GM19324 (cell line): ENCODE data around the gene MTMR3.
"Not testable (repeated sequence)": the region's sequence is repeated elsewhere in the genome, so short reads cannot be mapped to it uniquely, and the experiment has no call there.

ENCODE experiments used
- ATAC-seq: cut with Tn5 transposase; IDR thresholded peaks from one replicate; pipeline ENCODE4 v1.9.1; 2021; ENCODE audit warnings: mild to moderate bottlenecking, moderate library complexity; ENCODE audit not compliant: unreplicated experiment, low FRiP score

The MTMR3 gene

GRCh38 chr22:30044881-30045493 is 162.0 kb downstream of the MTMR3 start:
- no peak for ATAC-seq

DNA sequence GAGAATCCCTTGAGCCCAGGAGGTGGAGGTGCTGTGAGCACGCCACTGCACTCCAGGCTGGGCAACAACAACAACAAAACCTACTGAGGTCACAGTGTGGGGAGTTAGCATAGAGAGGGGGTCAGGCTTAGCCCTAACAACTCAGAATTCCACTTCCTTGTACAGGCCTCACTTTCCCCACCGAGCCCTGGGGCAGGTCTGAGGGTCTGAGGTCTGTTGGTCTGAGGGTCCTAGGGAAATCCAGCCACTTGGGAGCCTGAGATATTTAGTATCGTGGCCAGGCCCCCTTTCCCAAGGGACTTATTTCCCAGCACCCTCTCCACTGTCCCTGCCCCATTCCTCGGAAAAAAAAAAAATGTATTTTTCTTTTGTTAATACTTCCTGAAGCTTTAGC is 162.5 kb downstream of the MTMR3 start:
- no peak for ATAC-seq

DNA sequence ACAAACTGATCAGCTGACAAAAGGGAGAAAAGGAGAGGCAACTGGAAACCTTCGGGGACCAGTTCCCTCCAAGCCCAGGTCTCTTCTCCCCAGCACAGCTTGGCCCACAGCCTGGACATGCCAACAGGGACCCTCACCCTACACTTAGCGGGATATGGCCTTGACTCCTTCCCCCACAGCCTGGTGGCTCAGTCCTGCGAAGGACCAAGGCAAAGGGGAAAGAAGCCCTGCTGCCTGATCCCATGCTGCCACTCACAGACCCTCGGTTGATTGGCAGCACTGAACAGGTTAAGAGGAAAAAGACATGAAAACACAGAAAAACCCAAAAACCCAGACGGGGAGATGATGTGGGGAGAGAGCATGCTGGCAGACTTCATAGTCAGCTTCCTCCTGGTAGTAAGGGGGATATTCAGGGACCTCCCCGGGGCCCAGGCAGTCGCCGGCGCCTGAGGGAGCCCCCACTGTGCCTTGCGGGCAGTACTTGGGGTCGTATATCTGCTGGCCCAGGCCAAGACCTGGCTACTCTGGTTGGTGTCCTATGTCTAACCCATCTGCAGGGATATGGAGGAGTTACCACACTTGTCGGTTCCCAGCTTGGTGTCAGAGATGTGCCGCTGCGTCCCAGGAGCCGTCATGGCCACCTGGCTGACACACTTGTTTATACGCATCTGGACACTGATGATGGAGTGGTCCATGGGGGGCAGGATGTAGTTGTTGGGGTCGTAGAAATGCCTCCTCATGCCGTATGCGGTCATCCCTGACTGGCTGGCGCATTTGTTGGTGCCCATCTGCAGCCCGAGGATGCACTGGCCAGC is 163.1 kb downstream of the MTMR3 start:
- ATAC-seq: no peak

DNA sequence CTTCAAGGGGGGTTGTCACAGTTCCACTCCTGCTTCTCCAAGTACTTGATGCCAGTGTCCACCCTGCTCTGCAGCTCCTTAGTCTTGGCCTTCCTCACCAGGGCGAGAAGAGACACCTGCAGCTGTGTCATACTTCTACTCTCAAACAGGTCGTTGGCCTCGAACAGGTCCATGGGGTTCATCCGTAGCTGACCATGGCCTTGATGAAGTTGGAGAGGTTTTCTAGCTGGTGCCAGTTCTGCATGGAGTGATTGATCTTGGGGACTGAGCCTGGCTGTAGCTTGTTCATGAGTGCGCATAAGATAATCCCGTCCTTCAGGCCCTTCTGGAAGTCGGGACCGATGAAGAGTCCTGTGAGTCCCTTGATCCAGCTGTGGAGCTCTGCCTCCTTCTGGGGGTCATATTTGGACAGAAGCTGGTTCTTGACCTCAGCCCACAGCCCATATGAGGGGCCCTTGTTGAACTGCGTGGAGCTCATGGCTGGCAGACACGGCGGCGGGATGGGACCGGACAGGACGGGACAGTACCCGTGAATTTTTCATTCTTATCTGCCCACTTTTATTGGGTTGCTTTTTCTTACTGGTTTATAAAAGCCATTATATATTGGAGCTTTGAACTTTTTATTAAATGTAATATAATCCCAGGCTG is 163.9 kb downstream of the MTMR3 start:
- no peak for ATAC-seq

DNA sequence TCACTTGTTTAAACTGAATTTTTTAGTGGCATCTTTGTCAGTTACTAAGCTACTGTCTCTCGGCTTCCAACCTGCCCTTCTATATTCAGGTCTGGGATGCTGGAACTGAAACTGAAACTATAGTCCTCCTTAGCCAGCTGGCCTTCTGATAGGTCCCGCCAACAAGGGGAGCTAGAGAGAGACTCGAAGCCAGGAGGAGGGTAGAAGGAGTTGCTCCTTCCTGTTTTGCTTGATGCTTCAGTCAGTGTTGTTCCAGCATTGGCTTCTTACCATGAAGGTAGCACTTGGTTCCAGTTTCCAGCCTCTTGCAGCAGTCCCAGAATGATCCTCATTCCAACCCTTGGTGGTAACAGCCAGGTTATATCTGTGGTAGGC is 164.4 kb downstream of the MTMR3 start:
- no peak for ATAC-seq

- ATAC-seq: no peak
Observed at GRCh38 chr22:30048681-30049080, 165.7 kb downstream of the MTMR3 start.

DNA sequence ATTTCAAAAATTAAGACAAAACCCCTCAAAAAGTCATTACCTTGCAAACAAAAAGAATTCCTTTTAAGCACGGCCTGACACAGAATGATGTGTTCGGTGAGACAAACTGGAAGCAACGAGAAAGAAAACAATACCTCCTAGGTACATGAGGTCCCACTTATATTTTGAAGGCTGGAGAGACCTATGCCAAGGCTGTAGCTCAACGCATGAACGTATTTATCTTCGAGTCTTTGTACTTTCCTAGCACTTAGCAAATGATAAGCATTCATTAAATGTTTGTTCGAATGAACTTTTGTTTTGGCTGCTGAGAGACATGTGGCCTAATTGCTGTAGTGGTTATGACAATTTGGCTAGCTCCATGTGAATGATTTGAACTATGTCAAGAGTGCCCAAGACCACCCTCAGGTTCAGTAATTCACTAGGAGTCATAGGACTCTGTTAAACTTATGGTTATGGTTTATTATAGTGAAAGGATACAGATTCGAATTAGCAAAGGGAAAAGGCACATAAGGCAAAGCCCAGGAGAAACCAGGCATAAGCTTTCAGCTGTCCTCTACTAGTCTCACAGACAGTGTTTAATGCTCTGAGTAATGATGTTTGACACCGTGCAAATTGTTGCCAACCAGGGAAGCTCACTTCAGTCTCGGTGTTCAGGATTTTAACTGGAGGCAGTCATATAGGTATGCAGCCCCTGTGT is 171.2 kb downstream of the MTMR3 start:
- no peak for ATAC-seq

DNA sequence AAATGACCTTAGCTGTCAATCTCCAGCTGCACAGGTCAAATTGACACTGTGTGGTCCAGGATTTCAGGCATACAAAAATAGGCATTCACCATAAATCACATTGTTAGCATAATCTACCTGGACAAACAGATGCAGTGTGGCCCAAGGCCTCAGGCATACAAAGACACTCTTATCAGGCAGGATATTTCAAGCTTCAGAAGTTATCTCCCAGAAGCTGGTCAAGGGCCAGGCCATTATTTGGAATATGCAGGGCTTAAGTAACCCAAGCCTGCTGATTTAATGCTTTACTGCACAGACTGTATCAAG is 171.7 kb downstream of the MTMR3 start:
- ATAC-seq: no peak

DNA sequence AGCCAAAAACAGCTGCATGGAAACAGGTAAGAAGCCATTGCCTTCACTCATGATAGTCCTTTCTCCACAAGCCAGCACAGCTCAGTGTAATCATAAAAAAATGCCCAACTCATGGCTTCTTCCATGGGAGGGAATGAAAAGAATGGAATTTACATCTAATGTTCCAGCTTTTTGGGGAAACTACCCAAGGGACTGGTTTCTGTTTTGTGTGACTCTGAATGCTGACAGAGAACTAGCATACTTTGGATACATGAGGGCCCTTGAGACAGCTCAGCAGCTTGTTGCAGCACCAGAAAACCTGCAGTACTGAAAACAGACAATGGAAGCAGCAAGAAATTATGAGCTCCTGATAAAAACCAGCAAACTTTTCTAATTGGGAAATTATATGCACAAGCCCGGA is 173.0 kb downstream of the MTMR3 start:
- ATAC-seq: no peak

DNA sequence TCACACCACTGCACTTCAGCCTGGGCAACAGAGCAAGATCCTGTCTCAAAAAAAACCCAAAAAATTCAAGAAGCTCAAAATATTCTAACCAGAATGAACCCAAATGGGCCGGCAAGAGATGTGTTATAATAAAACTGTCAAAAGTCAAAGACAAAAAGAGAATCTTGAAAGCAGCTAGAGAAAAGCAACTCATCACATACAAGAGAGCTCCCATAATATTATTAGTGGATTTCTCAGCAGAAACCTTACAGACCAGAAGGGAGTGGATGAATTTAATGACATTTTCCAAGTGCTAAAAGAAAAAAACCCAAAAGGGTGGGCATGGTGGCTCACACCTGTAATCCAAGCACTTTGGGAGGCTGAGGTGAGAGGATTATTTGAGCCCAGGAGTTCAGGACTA is 174.4 kb downstream of the MTMR3 start:
- ATAC-seq: no peak

GRCh38 chr22:30059346-30060020 is 176.5 kb downstream of the MTMR3 start:
- not testable (repeated sequence) for ATAC-seq

GRCh38 chr22:30061094-30061493 is 178.1 kb downstream of the MTMR3 start:
- ATAC-seq: not testable (repeated sequence)

GRCh38 chr22:30062259-30062658 is 179.3 kb downstream of the MTMR3 start:
- ATAC-seq: no peak

- no peak for ATAC-seq
Observed at GRCh38 chr22:30062950-30063349, 180.0 kb downstream of the MTMR3 start.

DNA sequence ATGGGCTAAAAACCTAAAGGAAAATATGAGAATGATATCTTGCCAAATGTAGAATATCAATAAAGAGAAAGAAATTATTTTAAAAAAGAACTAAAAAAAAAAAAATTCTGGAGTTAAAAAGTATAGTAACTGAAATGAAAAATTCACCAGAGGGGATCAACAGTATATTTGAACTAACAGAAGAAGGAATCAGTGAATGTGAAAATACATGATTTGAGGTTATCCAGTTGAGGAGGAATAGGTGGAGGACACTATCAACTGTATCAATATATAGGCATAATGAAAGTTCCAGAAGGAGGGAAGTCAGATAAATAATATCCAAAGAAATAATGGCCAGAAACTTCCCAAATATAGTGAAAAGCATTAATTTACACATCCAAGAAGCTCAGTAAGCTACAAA is 181.2 kb downstream of the MTMR3 start:
- no peak for ATAC-seq

DNA sequence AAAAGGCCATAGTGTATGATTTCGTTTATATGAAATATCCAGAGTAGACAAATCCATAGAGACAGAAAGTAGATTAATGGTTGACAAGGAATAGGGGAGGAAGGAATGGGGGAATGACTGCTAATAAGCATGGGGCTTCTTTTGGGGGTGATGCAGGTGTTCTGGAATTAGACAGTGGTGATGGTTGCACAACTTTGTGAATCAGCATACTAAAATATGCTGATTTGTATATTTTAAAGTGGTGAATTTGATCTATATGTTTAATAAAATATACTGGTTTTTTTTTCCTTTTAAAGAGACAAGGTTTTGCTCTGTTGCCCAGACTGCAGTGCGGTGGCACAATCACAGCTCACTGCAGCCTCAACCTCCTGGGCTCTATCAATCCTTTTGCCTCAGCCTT is 190.8 kb downstream of the MTMR3 start:
- no peak for ATAC-seq

DNA sequence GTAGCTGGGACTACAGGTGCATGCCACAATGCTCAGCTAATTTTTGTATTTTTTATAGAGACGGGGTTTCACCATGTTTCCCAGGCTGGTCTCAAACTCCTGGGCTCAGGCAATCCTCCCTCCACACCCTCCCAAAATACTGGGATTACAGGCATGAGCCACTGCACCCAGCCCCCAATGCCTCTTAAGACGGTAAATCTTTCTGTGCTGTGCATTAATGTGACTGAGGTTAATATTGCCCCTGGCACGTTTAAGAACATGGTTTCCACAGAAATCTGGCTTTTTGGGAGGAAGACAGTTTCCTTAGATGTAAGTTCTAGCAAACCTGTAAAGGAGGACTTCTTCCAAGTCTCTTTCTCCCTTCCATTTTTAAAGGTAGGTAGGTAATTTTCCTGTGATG is 191.2 kb downstream of the MTMR3 start:
- ATAC-seq: no peak

DNA sequence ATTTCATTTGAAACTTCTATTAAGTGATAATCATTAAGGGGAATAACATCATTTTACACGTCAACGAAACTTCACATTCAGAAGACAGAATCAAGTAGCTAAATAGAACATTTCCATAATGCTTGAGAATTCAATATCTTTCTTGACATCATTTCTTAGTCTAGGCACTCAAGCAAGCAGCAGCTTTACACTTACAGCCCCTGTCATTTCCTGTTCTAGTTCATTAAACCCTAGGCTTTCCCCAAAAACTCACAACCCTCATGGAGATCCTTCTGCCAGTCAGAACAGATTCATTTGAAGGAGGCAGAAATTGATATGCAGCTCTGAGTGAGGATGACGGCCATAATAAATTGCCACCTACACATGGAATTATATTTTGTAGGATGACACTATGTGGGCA is 192.0 kb downstream of the MTMR3 start:
- ATAC-seq: no peak

DNA sequence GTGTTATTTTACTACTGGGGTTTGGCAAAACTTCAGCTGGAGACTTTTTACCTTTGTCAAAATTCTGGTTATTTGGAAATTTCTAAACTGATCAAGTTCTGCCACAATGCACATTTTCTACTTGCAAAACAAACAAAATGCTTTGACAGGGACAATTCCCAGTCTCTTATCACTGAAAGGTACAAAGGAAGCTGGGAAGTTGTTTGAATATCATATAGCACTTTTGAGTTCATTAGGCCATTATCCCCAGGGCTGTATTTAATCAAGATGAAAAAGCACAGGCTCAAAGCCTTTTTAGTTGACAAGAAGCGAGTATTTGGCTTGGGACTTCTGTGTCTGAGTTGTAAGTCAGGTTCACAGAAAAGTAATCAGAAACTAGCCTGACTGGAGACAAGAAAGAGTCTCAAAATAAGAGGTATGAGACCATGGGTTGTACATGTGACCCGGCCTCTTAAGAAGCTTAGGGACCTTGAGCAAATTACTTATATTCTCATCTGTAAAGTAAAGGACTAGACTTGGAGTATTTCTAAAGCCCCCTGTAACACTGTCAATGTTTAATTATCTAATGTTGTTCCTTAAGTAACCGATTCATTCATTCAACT is 194.4 kb downstream of the MTMR3 start:
- ATAC-seq: no peak
